ENCODE data around the gene KDSR.

Gene KDSR

GRCh38 chr18:63302220-63302619, 64.8 kb downstream of the KDSR start:
- no peak for DNase-seq

- no peak for DNase-seq
Measured at GRCh38 chr18:63301434-63301833, 65.6 kb downstream of the KDSR start.

GRCh38 chr18:63299837-63300745, 66.9 kb downstream of the KDSR start:
- DNase-seq: no peak

- DNase-seq: no peak
Measured at GRCh38 chr18:63298400-63299365, 68.3 kb downstream of the KDSR start.

- peak; percentile 26 to 43 for DNase-seq
Measured at GRCh38 chr18:63297687-63298399, 69.2 kb downstream of the KDSR start.

- peak; percentile 32 to 80 for DNase-seq
Measured at GRCh38 chr18:63293935-63294334, 73.1 kb downstream of the KDSR start.

GRCh38 chr18:63292831-63293683, 73.9 kb downstream of the KDSR start:
- DNase-seq: no peak

GRCh38 chr18:63291278-63291677, 75.7 kb downstream of the KDSR start:
- DNase-seq: no peak

- no peak for DNase-seq
Measured at GRCh38 chr18:63290821-63291200, 76.2 kb downstream of the KDSR start.

GRCh38 chr18:63290166-63290820, 76.7 kb downstream of the KDSR start:
- no peak for DNase-seq

GRCh38 chr18:63288311-63288710, 78.7 kb downstream of the KDSR start:
- DNase-seq: no peak

- DNase-seq: no peak
Measured at GRCh38 chr18:63287691-63288220, 79.2 kb downstream of the KDSR start.

- no peak for DNase-seq
Measured at GRCh38 chr18:63286926-63287325, 80.1 kb downstream of the KDSR start.

GRCh38 chr18:63284827-63285733, 81.9 kb downstream of the KDSR start:
- DNase-seq: no peak

GRCh38 chr18:63284173-63284799, 82.7 kb downstream of the KDSR start:
- DNase-seq: no peak

GRCh38 chr18:63283305-63284094, 83.5 kb downstream of the KDSR start:
- no peak for DNase-seq

- no peak for DNase-seq
Measured at GRCh38 chr18:63282793-63283192, 84.2 kb downstream of the KDSR start.

Data from hippocampal formation (tissue), 2 donors.